ENCODE measurements around the gene MYBPC3. TPM values are rescaled to one million over a fixed set of nuclear protein-coding genes. Genes with fewer than 3 reads are reported as not detected.

Gene MYBPC3
- total and polyA plus RNA-seq, 7 donors = 0.01 to 1.3 (median 0.44) TPM

- Histone ChIP-seq H3K36me3 (ENCODE audit: insufficient read depth in 1 of 2, low read depth in 1 of 2) (peaks cover 11 to 89% of the 10 kb centered on the region in 2 donors), H3K4me1 (no peaks in the 10 kb centered on the region), H3K4me3 (no peak overlapping the region), H3K27ac (no peak overlapping the region), H3K9me3 (no peaks in the 10 kb centered on the region), H3K27me3 (ENCODE audit: insufficient read depth in 3 of 3, low read length in 2 of 3) (no peaks in the 10 kb centered on the region)
- 76 to 84% (median 78%) methylated on average over 5 of the region's 5 CpGs for WGBS, 3 donors
- no peak for DNase-seq
- no peak for ATAC-seq
- intact Hi-C loops (cut with DNase I) = no loop called here
- no peak for TF ChIP-seq CTCF (IDR thresholded peaks at IDR 0.05)
These were observed 37.5 kb downstream of the MYBPC3 start for GRCh38 chr11:47314992-47315391.

GRCh38 chr11:47308050-47308823 is 44.3 kb downstream of the MYBPC3 start:
- Histone ChIP-seq H3K4me1 (peaks cover 16% of the 10 kb centered on the region), H3K9me3 (no peaks in the 10 kb centered on the region), H3K4me3 (no peak overlapping the region), H3K36me3 (ENCODE audit: insufficient read depth in 1 of 2, low read depth in 1 of 2) (peaks cover 14 to 97% of the 10 kb centered on the region in 2 donors), H3K27ac (no peak overlapping the region), H3K27me3 (ENCODE audit: insufficient read depth in 3 of 3, low read length in 2 of 3) (no peaks in the 10 kb centered on the region)
- ATAC-seq (no peak), DNase-seq (no peak)
- 87 to 93% (median 89%) methylated on average over 6 of the region's 6 CpGs for WGBS, 3 donors
- TF ChIP-seq CTCF (IDR thresholded peaks at IDR 0.05) = no peak
- intact Hi-C loops (cut with DNase I) = no loop called here

GRCh38 chr11:47306484-47306844 is 46.0 kb downstream of the MYBPC3 start:
- Histone ChIP-seq H3K27ac (no peak overlapping the region), H3K36me3 (ENCODE audit: insufficient read depth in 1 of 2, low read depth in 1 of 2) (peaks cover 12 to 97% of the 10 kb centered on the region in 2 donors), H3K4me3 (no peak overlapping the region), H3K4me1 (peaks cover 16% of the 10 kb centered on the region), H3K9me3 (no peaks in the 10 kb centered on the region), H3K27me3 (ENCODE audit: insufficient read depth in 3 of 3, low read length in 2 of 3) (no peaks in the 10 kb centered on the region)
- intact Hi-C loops (cut with DNase I) = no loop called here
- ATAC-seq = no peak
- WGBS, 3 donors = 90 to 96% (median 96%) methylated on average over 1 of the region's 1 CpG
- no peak for DNase-seq
- no peak for TF ChIP-seq CTCF (IDR thresholded peaks at IDR 0.05)

- no peaks in the 10 kb centered on the region for H3K27me3 ChIP-seq (ENCODE audit: insufficient read depth in 3 of 3, low read length in 2 of 3)
- ATAC-seq = peak; percentile 43 to 97 (median 95)
- H3K36me3 ChIP-seq (ENCODE audit: insufficient read depth in 1 of 2, low read depth in 1 of 2) = peaks cover 9 to 97% of the 10 kb centered on the region in 2 donors
- DNase-seq = peak; percentile 40 to 83
- H3K4me3 ChIP-seq = no peak overlapping the region
- no peaks in the 10 kb centered on the region for H3K9me3 ChIP-seq
- intact Hi-C loops (cut with DNase I) = no loop called here
- peak overlapping the region; percentile 50 for H3K27ac ChIP-seq
- peaks cover 16% of the 10 kb centered on the region for H3K4me1 ChIP-seq
- 24 to 55% (median 32%) methylated on average over 3 of the region's 3 CpGs for WGBS, 3 donors
- TF ChIP-seq CTCF (IDR thresholded peaks at IDR 0.05) = no peak
These were observed 46.6 kb downstream of the MYBPC3 start for GRCh38 chr11:47305734-47306483.
